ENCODE results near the gene SNTB2. TPM values are rescaled to one million over a fixed set of nuclear protein-coding genes. Genes with fewer than 3 reads are reported as not detected.

SNTB2 gene
- total and polyA plus RNA-seq, 2 of the 4 experiments (the other 2 are of a cell fraction): 23.5 to 47.5 TPM

- Histone ChIP-seq H3K56ac (ENCODE audit: extremely low read depth, insufficient read depth, low read length) (no peak overlapping the region), H2BK20ac (ENCODE audit: low read depth, low read length) (no peak overlapping the region), H3K4ac (ENCODE audit: low read depth, low read length) (no peak overlapping the region), H3K4me3 (ENCODE audit: insufficient read depth, low read depth, low read length) (no peak overlapping the region), H4K91ac (ENCODE audit: insufficient read depth, low read depth, low read length) (no peak overlapping the region), H2BK120ac (ENCODE audit: low read depth, low read length) (no peak overlapping the region), H4K5ac (ENCODE audit: low read depth, low read length) (no peak overlapping the region), H3K14ac (replicated peaks; ENCODE audit: low read depth, low read length) (no peak overlapping the region), H2AFZ (replicated peaks; ENCODE audit: low read length, poor library complexity) (no peak overlapping the region), H3K9ac (ENCODE audit: low read depth, low read length) (no peak overlapping the region), H3K36me3 (ENCODE audit: control insufficient read depth, insufficient read depth, low read length) (no peaks in the 10 kb centered on the region), H3K9me3 (ENCODE audit: control insufficient read depth, insufficient read depth, low read length) (no peaks in the 10 kb centered on the region), H3K4me1 (ENCODE audit: control insufficient read depth, insufficient read depth, low read length) (peaks cover 8% of the 10 kb centered on the region), H3K27me3 (ENCODE audit: control insufficient read depth, insufficient read depth, low read length) (no peaks in the 10 kb centered on the region), H2AK5ac (ENCODE audit: low read depth, low read length) (no peak overlapping the region), H3K4me2 (ENCODE audit: low read depth, low read length) (no peak overlapping the region), H3K18ac (ENCODE audit: low read depth, low read length) (no peak overlapping the region), H2BK5ac (ENCODE audit: low read depth, low read length, poor library complexity, severe bottlenecking) (peak overlapping the region; percentile 88), H3K9me1 (ENCODE audit: insufficient read depth, low read length) (peaks cover 6% of the 10 kb centered on the region; the same call in 1 of the 2 replicates), H3K27ac (ENCODE audit: insufficient read depth, low read length) (no peak overlapping the region), H2BK15ac (ENCODE audit: low read depth, low read length) (no peak overlapping the region), H2AK9ac (replicated peaks; ENCODE audit: low read depth, low read length, poor library complexity) (no peak overlapping the region), H3K23ac (ENCODE audit: low read depth, low read length) (no peak overlapping the region), H3K79me1 (ENCODE audit: low read depth in 1 of 2, low read length in 2 of 2) (peaks cover 14 to 37% of the 10 kb centered on the region in 2 experiments), H4K20me1 (ENCODE audit: insufficient read depth, low read length) (no peaks in the 10 kb centered on the region), H4K8ac (ENCODE audit: low read depth in 2 of 2, low read length in 2 of 2) (no peak overlapping the region; a peak in 1 of 4 replicates)
- intact Hi-C loops (cut with micrococcal nuclease): no loop called here
- WGBS, 2 experiments (ENCODE audit: extremely low coverage in 2 of 2, insufficient read length in 1 of 2): no CpG with 5 or more reads among the region's 1 CpG
- no peak for TF ChIP-seq MAZ (IDR thresholded peaks at IDR 0.05; ENCODE audit: borderline replicate concordance, low read depth, low read length)
- ATAC-seq (ENCODE audit: low read depth) (no peak), DNase-seq (no peak)
- POLR2A ChIA-PET (ENCODE audit: unreplicated experiment): no interaction called here
- no TSS peak for BruUV-seq (replicated peaks)
- in situ Hi-C loops (cut with MboI; ENCODE audit: low sequenced_read_pairs): loop anchor here (5.0 kb wide), 1 partner anchor 90 kb away; the partner anchor contains the start of gene SNTB2
- CTCF ChIA-PET: interaction anchor here (0.7 to 1.4 kb wide), 3 partner anchors 9 to 89 kb away, joined by 3 to 14 read pairs (median 3); no protein-coding TSS in a partner anchor
- dilution Hi-C loops (cut with HindIII; ENCODE audit: low sequenced_read_pairs, unreplicated experiment): no loop called here
Measured at GRCh38 chr16:69277413-69277812, 90.4 kb downstream of the SNTB2 start.

All from IMR-90 (cell line).